ENCODE data around the gene LRP11.

The LRP11 gene

GRCh38 chr6:149900620-149901443, 36.7 kb upstream of the LRP11 start:
- Histone ChIP-seq H3K4me1 (ENCODE audit: insufficient read depth, low read length, poor library complexity, severe bottlenecking) (peaks cover 11% of the 10 kb centered on the region), H4K20me1 (ENCODE audit: insufficient read depth, low read length, poor library complexity, severe bottlenecking) (no peaks in the 10 kb centered on the region), H3K4me2 (ENCODE audit: low read depth, low read length, poor library complexity, severe bottlenecking) (no peak overlapping the region), H2AFZ (ENCODE audit: low read length) (no peak overlapping the region), H3K27me3 (ENCODE audit: insufficient read depth, low read length, poor library complexity, severe bottlenecking) (no peaks in the 10 kb centered on the region), H3K4me3 (ENCODE audit: low read length, poor library complexity, severe bottlenecking) (no peak overlapping the region), H3F3A (ENCODE audit: low read depth) (no peaks in the 10 kb centered on the region; the same call in 1 of the 2 replicates), H3K9ac (ENCODE audit: low read depth, low read length, poor library complexity, severe bottlenecking) (no peak overlapping the region), H3K9me2 (replicated peaks; ENCODE audit: low read depth, low read length) (no peaks in the 10 kb centered on the region), H3K36me3 (ENCODE audit: insufficient read depth, low read length) (no peaks in the 10 kb centered on the region), H3K79me2 (ENCODE audit: insufficient read depth, low read length) (no peaks in the 10 kb centered on the region), H3K9me3 (ENCODE audit: insufficient read depth, low read depth, low read length) (no peaks in the 10 kb centered on the region)
- no peak for TF ChIP-seq CTCF (conservative IDR thresholded peaks at IDR 0.05; ENCODE audit: low read length)
- no peak for TF ChIP-seq EZH2phosphoT487 (IDR thresholded peaks at IDR 0.05; ENCODE audit: borderline replicate concordance)

GRCh38 chr6:149899926-149900619, 35.9 kb upstream of the LRP11 start:
- H3K4me3 ChIP-seq (ENCODE audit: low read length, poor library complexity, severe bottlenecking) = no peak overlapping the region
- no peaks in the 10 kb centered on the region; the same call in 1 of the 2 replicates for H3F3A ChIP-seq (ENCODE audit: low read depth)
- TF ChIP-seq EZH2phosphoT487 (IDR thresholded peaks at IDR 0.05; ENCODE audit: borderline replicate concordance) = no peak
- TF ChIP-seq CTCF (conservative IDR thresholded peaks at IDR 0.05; ENCODE audit: low read length) = no peak
- no peaks in the 10 kb centered on the region for H3K36me3 ChIP-seq (ENCODE audit: insufficient read depth, low read length)
- no peak overlapping the region for H3K9ac ChIP-seq (ENCODE audit: low read depth, low read length, poor library complexity, severe bottlenecking)
- H3K27me3 ChIP-seq (ENCODE audit: insufficient read depth, low read length, poor library complexity, severe bottlenecking) = no peaks in the 10 kb centered on the region
- H3K9me3 ChIP-seq (ENCODE audit: insufficient read depth, low read depth, low read length) = no peaks in the 10 kb centered on the region
- no peak overlapping the region for H2AFZ ChIP-seq (ENCODE audit: low read length)
- no peak overlapping the region for H3K4me2 ChIP-seq (ENCODE audit: low read depth, low read length, poor library complexity, severe bottlenecking)
- H3K4me1 ChIP-seq (ENCODE audit: insufficient read depth, low read length, poor library complexity, severe bottlenecking) = peaks cover 18% of the 10 kb centered on the region
- no peaks in the 10 kb centered on the region for H3K79me2 ChIP-seq (ENCODE audit: insufficient read depth, low read length)
- H3K9me2 ChIP-seq (replicated peaks; ENCODE audit: low read depth, low read length) = no peaks in the 10 kb centered on the region
- no peaks in the 10 kb centered on the region for H4K20me1 ChIP-seq (ENCODE audit: insufficient read depth, low read length, poor library complexity, severe bottlenecking)

- Histone ChIP-seq H3K27me3 (ENCODE audit: insufficient read depth, low read length, poor library complexity, severe bottlenecking) (no peaks in the 10 kb centered on the region), H4K20me1 (ENCODE audit: insufficient read depth, low read length, poor library complexity, severe bottlenecking) (no peaks in the 10 kb centered on the region), H3F3A (ENCODE audit: low read depth) (no peaks in the 10 kb centered on the region; the same call in 1 of the 2 replicates), H2AFZ (ENCODE audit: low read length) (no peak overlapping the region), H3K9me2 (replicated peaks; ENCODE audit: low read depth, low read length) (no peaks in the 10 kb centered on the region), H3K36me3 (ENCODE audit: insufficient read depth, low read length) (no peaks in the 10 kb centered on the region), H3K4me2 (ENCODE audit: low read depth, low read length, poor library complexity, severe bottlenecking) (no peak overlapping the region), H3K79me2 (ENCODE audit: insufficient read depth, low read length) (no peaks in the 10 kb centered on the region), H3K9me3 (ENCODE audit: insufficient read depth, low read depth, low read length) (no peaks in the 10 kb centered on the region), H3K4me3 (ENCODE audit: low read length, poor library complexity, severe bottlenecking) (no peak overlapping the region), H3K9ac (ENCODE audit: low read depth, low read length, poor library complexity, severe bottlenecking) (no peak overlapping the region), H3K4me1 (ENCODE audit: insufficient read depth, low read length, poor library complexity, severe bottlenecking) (peaks cover 24% of the 10 kb centered on the region)
- TF ChIP-seq EZH2phosphoT487 (IDR thresholded peaks at IDR 0.05; ENCODE audit: borderline replicate concordance) = no peak
Measured at GRCh38 chr6:149899486-149899885, 35.3 kb upstream of the LRP11 start.
